SKM-1 treated with dmso at 0.1 percent for 144 hours (cell line): ENCODE results near the gene FTO.

ENCODE experiments used
- DNase-seq: peaks from one replicate; lab custom pipeline; 2025; ENCODE audit not compliant: unreplicated experiment; lab: John Stamatoyannopoulos, UW

FTO gene

DNA sequence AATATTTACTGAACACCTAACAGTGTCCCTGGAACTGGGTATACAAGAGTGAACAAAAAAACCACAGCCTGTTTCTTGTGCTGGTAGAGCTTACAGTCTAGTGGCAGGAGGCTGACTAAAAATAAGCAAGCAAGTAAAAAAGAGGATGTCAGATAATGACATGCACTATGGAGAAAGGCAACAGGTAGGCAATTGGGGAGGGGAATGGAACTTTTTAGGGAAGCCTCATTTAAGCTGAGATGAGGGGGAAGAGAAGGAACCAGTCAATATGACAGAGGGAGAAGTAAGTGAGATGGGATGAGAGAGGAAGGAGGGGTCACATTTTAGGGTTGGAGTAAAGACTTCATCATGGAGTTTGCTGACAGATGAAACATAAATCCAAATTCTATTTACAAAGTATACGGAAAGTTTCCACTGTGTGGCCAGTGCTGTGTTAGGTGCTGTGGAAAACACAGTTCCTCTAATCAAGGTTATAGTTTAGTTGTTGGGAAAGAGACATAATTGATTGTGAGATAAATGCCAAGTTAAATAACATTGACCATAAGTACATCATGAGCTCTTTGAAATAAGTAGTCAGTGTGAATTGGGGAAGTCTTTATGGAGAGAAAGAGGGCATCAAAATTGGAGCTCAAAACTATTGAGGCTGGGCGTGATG lies 251.4 kb downstream of the FTO start:
- no peak for DNase-seq

- no peak for DNase-seq
These were observed 254.5 kb downstream of the FTO start for GRCh38 chr16:53958341-53958880.

DNA sequence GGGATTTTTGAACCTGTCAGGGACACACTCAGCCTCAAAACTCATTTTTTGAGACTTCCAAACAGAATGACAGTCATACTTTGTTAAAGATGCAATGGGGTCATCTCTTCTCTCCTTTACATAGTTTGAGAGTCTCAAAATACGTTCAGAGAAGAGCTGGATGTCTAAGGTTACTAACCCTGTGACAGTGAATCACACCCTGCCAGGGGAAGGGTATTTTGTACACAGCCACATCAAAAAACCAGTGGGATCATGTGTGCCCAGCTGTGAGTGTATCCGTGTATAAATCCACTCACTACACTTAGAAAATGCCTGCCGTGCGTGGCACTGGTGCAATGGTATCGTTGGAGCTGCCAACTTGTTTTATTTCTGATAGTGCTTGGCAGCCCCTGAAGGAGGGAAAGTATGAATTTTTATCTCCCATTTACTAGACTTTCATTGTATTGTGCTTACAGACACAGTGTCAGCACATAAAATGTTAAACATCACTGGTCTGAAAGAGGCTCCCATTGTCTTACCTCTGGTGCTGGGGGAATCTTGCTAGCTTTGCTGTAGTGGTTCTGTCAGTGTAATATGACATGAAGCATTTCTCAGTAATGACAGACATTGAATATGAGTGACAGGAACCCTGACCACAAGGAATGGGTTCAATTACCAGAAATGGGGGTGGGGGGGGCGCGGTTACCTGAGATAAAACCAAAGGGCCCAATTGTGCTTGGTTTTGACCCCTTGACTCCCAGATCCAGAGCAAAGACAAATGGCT lies 256.3 kb downstream of the FTO start:
- no peak for DNase-seq

- DNase-seq: no peak
These were observed 257.1 kb downstream of the FTO start for GRCh38 chr16:53960954-53961616.

DNA sequence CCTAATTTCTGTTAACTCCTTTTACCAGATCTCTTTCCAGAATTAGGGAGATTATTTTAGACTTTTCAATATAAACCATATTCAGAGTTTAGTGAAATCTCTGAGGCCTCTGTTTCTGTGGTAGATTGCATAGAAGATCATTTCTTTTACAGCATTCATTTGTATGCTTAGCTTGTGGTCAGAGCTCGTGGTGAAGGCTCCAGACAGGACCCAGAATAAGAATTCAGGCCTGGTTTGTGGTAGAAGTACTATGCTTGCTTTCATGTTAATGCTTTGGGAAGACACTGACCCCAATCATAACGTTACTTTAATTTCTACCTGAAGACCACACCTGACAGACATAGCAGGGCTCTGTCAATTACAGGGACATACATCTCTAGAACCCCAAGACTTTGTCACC lies 258.1 kb downstream of the FTO start:
- no peak for DNase-seq

GRCh38 chr16:53964145-53964790 lies 260.3 kb downstream of the FTO start:
- DNase-seq: no peak

GRCh38 chr16:53966821-53967571 lies 263.0 kb downstream of the FTO start:
- DNase-seq: no peak

DNA sequence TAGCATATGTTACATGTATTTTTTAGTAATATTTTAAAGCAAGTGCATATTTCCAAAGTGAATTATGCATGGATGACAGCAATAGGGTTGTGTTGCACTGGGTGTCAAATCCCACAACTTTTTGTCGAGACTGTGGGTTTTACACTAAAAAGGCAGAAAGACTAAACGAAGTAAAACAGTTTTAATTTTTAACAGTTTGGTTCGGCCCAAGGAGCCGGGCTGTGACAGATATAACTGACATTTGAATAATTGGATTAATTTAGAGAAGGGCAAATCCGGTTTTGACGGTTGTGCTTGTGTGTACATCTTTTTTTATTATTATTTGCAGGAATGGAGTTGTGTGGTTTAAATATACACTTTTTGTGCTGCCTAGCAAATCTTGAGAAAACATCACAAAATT lies 263.6 kb downstream of the FTO start:
- no peak for DNase-seq

GRCh38 chr16:53968454-53968853 lies 264.5 kb downstream of the FTO start:
- DNase-seq: no peak

DNA sequence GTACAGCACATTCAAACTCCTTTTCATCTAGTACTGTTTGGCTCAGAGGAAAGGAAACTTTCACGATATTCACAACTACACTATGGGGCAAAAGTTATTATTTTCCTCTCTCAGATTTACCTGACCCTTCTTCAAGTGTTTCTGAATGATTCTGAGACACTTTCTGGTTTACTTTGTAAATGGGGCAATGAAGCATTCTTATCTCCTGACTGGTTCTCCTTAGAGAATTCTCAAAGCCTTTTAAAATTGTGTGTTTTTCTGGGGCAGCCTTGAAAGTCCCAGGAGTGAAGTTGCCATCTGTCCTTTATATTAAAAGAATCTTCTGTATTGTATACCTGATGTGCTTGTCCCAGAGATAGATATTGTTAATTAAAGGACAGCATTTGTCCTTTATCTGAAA lies 264.9 kb downstream of the FTO start:
- DNase-seq: no peak

DNA sequence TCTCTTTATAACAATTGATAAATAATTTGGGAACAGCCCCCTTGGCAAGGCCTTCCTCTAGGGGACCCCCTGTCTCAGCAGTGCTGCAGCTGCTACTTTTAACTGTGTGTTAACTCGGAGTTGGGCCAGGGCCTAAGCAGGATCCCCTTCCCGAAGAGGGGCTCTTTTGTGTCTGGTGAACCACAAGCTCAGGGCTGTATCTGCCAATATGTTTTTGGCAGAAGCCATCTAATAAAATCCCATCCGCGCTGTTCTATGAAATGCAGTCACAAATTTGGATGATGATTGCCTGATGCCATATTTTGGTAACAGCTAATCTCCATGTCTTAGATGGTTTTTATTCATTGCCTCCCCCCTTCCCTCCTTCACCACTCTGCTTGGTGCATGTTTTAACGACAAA lies 267.7 kb downstream of the FTO start:
- no peak for DNase-seq

DNA sequence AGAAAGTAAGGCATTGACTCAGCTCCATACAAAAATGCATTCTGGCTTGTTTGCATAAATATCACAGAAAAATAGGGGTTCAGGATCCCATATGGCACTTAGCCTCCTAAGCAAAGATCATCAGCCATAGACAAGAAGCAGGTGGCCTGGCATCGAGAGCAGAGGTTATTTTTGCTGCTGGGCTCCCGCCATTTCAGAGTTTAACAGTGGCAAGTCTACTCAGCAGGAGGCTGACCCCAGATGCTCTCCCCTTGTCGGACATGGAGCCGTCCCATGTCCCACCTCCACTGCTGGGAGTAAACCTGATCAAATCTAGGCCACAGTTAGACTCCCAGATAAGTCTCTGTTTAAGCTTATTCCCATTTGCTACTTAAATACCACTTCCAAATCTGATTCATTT lies 269.1 kb downstream of the FTO start:
- DNase-seq: no peak

DNA sequence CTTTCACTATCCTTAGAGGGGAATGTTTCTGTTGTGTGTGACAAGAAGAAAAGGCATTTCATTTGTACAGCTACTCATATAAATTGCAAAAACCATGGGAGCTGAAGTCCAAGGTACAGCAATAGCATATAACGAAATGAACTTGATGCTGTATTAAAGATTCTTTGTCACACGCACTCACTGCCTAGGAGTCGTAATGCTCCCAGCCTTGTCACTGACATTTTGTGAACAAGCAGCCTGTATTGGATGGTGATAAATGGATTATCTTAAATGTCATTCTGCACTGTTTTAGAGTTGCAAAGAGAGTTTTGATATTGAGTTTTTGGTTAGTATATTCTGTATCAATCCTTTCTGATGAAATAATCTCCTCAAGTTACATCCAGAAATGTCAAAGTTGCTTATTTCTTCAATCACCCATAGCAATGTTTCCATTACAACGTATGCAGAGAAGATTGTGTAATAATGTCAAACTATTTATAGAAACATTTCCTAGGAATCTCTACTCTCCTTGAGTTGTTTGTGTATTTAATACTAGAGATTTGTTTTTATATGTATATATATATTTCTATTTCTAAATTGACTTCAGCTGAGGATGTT lies 270.6 kb downstream of the FTO start:
- DNase-seq: no peak

- DNase-seq: no peak
These were observed 276.7 kb downstream of the FTO start for GRCh38 chr16:53980675-53981074.

GRCh38 chr16:53982631-53983042 lies 278.7 kb downstream of the FTO start:
- DNase-seq: no peak

GRCh38 chr16:53984936-53985335 lies 281.0 kb downstream of the FTO start:
- no peak for DNase-seq

DNA sequence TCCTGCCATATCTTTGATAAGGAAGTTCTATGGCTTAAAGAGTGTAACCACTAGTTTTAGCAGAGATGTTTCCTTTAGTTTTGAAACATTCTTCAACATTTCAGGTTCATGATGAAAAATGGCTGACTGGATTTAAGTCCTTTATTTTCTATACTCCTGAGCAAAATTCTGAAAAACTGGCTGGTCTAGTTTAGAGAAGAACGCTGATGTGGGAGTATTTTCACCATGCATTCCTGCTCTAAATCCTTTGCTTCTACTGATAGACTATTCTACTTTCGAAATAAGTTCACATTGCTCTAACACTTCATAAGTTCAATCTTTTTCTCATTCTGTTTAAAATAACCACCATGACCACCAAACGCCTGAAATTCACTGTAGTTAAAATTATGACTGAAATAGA lies 281.9 kb downstream of the FTO start:
- no peak for DNase-seq

DNA sequence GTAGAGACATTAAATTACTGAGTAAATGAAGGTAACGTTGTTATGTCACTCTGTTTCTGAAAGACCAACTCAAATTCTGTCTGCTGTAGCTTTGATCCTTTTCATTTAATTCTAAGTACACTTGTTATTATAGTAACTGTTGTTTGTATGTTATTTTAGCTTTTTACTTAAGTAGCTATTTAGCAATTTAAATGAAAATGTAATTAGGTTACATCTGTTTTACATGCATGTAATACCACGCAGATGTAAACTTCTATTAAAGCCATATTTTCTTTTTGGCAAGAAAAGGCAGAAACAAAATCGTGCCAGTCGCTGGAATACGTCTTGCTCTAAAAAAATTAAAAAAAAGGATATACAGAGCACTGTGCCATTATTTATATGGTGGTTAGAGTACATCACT lies 282.8 kb downstream of the FTO start:
- no peak for DNase-seq

GRCh38 chr16:53988136-53988535 lies 284.2 kb downstream of the FTO start:
- no peak for DNase-seq

DNA sequence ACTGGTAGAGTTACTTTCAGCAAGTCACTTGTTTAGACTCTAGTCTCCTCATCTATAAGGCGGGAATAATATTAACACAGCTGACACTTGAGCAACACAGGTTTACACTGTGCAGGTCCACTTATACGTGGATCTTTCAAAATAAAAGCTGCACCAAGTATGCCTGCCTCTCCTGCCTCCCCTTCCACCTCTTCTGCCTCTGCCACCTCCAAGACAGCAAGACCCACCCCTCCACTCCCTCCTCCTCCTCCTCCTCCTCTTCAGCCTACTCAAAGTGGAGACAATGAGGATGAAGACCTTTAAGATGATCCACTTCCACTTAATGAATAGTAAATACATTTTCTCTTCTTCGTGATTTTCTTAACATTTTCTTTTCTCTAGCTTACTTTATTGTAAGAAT lies 285.6 kb downstream of the FTO start:
- DNase-seq: no peak
